Stimulated activated CD4-positive, alpha-beta T cell treated with anti-CD3 and anti-CD28 coated beads, TNF-alpha, amount 100 ng/mL, for 24 hours (primary cell): ENCODE results near the gene CATSPERE.
"Not testable (repeated sequence)": the region's sequence is repeated elsewhere in the genome, so short reads cannot be mapped to it uniquely, and the experiment has no call there.

ENCODE experiments used
- DNase-seq, 3 experiments: peaks; one replicate each; pipeline ENCODE4 v3.0.0-alpha.2; 2020; ENCODE audit warnings: low read depth in 3 of 3

The CATSPERE gene

GRCh38 chr1:244448279-244449036, 12.6 kb upstream of the CATSPERE start:
- DNase-seq, result no peak

- DNase-seq, result no peak
These were observed 11.1 kb upstream of the CATSPERE start for GRCh38 chr1:244449936-244450508.

DNA sequence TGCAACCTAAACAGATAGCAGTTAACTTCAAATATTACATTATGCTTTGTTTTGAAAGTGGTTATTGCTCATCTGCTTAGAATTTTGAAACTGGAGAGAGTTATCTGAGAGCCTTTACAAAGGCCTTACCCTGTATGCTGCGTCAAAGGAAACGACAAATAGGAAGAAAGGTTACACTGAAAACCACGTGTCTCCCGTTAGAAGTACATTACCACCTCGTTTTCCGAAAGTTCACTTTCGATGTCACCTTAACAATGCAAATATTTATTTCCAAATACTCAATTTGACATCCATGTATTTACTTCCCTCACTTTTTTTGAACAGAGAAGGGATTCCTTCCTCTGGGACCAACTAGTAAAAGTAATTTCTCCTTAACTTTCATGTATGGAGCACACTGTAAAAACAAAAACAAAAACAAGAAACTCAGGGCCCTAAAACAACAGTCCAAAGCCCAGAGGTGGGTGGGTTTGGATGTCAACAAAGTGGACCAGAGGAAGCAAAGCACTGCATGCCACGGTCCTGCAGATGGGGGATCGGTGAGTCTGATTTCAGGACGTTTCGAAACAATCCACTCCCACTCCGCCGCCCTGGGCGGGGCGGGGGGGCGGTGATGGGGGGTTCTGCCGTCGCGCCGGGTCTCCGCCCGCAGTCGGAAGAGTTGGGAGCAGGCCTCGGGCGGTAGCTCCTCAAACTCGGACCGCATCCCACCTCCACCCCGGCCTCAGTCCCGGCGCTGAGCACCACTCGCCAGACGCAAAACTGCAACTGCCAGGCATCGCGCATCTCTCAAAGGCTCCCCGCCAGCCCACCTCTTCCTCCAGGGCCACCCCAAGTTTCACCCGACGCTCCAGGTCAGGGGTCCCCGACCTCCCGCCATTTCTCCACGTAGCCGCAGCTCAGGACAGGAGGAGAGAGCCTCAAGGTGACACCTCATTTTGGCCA, 10.2 kb upstream of the CATSPERE start:
- DNase-seq, result peak in 1 of 3 experiments; percentile 61

- DNase-seq, result no peak
These were observed 9.5 kb upstream of the CATSPERE start, which contains the start of gene ADSS2 for GRCh38 chr1:244451539-244451950. Gene ADSS2 (minus strand): TSS chr1:244451909. CDS start chr1:244451817, 92 bp downstream.

DNA sequence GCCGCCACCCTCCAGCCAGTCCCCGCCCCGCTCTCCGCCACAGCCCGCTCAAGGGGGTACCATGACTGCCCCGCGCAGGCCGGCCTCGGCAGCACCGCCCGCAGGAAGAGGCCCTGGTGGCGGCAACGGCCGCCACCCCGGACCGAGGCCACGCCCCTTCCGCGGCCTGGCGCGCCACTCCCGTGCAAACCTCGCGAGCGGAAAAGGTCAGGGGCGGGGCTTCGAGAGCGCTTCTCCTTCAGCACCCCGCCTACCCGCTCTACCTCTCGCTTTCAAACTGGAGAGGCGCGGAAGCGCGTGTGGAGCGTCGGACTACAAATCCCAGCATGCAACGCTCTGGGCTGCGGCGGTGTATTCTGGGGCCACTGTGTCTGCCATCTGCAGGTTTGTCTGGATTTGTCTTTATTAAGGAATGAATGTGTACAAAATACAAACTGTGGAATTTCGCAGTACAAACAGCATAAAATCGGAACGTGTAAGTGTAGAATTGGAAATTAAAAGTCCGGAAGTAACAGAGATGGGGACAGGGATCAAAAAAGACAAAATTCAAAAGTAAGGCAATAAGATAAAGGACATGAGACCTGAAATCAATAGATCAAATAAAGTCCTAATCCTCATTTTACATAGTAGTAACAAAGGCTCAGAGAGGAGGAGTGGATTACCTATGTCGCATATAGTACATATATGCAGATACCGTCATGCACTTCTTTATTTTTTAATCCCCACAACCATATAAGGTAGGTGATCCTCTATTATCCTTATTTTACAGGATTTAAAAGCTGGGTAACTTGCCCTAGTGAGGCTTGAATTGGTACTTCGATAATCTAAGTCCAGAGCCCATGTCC, 8.9 kb upstream of the CATSPERE start:
- peak; percentile 97 to 99 (median 99) for DNase-seq

GRCh38 chr1:244454412-244454811, 6.7 kb upstream of the CATSPERE start:
- no peak for DNase-seq

GRCh38 chr1:244456586-244456985, 4.5 kb upstream of the CATSPERE start:
- DNase-seq, result no peak

- DNase-seq, result no peak
These were observed 2.3 kb upstream of the CATSPERE start for GRCh38 chr1:244458781-244459180.

- DNase-seq, result peak in 1 of 3 experiments; percentile 37
These were observed 876 bp upstream of the CATSPERE start for GRCh38 chr1:244460197-244460596.

- DNase-seq, result no peak
These were observed 5.7 kb downstream of the CATSPERE start for GRCh38 chr1:244466724-244467123.

GRCh38 chr1:244473059-244473605, 12.1 kb downstream of the CATSPERE start:
- no peak for DNase-seq

DNA sequence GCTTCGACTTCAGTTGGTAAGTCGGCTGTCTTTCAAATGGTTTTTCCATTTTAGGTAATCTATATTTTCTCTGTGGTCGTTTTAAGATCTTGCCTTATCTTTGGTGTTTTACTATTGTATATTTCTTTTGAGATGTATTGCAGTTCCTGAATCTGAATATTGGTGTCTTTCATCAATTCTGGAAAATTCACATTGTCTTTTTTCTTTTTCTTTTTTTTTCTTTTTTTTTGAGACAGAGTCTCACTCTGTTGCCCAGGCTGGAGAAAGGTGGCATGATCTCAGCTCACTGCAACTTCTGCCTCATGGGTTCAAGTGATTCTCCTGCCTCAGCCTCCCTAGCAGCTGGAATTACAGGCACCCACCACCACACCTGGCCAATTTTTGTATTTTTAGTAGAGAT, 23.9 kb downstream of the CATSPERE start:
- DNase-seq, result not testable (repeated sequence)

DNA sequence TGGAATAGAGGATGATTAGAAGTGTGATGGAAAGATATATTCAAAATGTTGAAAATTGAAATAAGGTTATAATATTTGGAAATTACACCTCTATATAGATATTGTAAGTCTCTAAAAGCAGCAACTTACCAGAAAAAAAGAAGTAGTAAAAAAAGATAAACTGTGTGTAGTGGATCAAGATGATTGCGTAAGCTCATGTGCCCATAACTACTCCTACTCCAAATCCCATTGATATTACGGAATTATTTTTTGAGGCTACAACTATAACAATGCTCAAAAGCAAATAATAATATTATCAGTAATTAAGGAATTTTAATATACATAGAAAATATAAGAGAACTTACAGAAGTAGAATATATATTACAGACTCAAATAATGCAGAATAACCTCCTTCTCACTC, 33.6 kb downstream of the CATSPERE start:
- no peak for DNase-seq

DNA sequence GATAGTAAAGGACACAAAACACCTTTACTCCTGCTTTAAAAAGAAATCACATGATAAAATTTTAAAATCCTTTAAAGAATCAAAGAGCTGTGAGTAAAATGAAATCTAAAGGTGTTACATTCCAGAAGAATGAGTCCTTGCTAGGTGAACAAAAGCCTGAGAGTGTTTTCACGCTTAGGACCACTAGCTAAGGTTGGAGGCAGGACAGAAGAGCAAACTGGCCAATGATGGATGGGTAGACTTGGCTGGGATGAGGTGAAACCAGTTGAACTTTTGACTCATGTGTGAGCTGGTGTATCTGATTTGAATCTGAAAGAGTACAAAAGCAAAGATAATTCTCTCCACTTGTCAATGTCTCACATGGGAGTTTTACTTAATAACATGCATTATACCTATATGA, 35.1 kb downstream of the CATSPERE start:
- DNase-seq, result no peak

GRCh38 chr1:244497805-244498204, 36.7 kb downstream of the CATSPERE start:
- no peak for DNase-seq

DNA sequence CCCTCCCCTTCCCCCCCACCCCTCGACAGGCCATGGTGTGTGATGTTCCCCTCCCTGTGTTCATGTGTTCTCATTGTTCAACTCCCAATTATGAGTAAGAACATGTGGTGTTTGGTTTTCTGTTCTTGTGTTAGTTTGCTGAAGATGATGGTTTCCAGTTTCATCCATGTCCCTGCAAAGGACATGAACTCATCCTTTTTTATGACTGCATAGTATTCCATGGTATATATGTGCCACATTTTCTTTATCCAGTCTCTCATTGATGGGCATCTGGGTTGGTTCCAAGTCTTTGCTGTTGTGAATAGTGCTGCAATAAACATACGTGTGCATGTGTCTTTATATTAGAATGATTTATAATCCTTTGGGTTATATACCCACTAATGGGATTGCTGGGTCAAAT, 38.4 kb downstream of the CATSPERE start:
- not testable (repeated sequence) for DNase-seq

DNA sequence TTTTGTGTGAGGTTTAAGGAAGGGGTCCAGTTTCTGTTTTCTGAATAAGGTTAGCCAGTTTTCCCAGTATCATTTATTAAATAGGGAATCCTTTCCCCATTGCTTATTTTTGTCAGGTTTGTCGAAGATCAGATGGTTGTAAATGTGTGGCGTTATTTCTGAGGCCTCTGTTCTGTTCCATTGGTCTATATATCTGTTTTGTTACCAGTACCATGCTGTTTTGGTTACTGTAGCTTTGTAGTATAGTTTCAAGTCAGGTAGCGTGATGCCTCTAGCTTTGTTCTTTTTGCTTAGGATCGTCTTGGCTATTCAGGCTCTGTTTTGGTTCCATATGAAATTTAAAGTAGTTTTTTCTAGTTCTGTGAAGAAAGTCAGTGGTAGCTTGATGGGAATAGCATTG, 39.4 kb downstream of the CATSPERE start:
- not testable (repeated sequence) for DNase-seq

DNA sequence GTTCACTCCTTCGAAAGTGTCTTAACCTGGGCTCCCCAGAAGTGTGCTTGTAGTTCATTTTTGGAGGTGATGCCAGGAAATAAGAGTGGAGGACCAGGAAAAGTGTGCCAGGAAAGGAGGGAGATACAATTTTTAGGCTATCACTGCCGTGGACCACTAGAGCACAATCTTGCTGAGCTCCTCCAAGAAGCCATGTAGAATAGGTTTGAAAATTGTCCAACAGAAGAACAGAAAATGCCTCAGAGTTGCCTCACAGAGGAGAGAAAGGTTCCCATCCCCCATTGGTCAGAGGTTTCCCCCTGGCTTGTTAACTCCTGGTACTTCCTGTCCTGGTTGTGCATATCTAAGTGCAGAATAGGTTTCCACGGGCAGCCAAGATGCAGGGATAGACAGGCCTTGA, 41.6 kb downstream of the CATSPERE start:
- no peak for DNase-seq

DNA sequence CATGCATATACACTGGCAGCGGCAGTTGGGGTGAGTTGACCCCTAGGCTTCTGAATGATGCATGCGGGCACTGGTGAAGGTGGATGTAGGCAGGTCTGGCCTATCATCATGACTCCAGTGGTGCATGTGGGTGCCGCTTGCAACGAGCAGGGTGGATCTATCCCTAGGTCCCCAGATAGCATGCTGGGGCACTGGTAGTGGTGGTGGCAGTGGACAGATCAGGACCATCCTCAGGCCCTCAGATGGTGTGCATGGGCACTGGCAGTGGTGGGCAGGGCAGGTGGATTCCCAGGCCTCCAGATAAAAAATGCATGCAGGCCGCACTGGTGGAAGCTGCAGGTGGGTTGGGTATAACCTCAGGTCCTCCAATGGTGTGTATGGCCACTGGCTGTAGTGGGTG, 52.4 kb downstream of the CATSPERE start:
- DNase-seq, result no peak

DNA sequence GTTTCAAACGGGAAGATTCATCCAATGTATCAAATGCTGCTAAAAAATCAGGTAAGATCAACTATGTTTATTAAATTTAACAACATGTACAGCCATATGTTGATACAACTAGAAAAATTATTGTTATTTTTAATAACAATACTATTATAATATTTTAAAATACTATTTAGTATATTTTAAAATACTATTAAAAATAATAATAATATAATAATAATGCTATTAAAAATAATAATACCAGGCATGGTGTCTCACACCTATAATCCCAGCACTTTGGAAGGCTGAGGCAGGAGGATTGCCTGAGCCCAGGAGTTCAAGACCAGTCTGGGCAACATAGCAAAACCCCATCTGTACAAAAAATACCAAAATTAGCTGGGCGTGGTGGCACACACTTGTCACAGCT, 54.6 kb downstream of the CATSPERE start:
- no peak for DNase-seq

DNA sequence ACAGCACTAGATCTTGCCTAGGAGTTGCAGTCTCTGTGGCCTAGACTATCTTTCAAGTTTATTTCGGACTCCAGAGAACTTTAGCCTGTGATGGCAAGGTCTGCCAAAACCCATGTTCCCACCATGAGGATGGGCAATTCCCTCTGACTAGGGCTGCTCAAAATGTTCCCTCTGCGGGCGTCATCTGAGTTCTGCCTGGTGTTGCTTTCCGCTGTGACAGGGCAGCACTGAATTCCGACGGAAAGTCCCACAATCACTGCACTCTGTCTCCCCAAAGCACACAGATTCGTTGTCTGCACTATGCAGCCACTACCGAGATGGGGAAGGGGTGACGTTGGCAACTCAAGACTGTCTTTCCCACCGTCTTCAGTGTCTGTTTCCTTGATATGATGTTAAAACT, 75.2 kb downstream of the CATSPERE start:
- no peak for DNase-seq
